GM19099 (cell line): ENCODE results near the gene WNT8B.

Experiments
- POLR2A ChIP-seq: IDR thresholded peaks from 3 replicates; pipeline ENCODE4 v1.6.1; 2011; ENCODE audit warnings: low read depth; ENCODE audit not compliant: insufficient read length; ENCODE audit errors: extremely low read depth

Gene WNT8B

DNA sequence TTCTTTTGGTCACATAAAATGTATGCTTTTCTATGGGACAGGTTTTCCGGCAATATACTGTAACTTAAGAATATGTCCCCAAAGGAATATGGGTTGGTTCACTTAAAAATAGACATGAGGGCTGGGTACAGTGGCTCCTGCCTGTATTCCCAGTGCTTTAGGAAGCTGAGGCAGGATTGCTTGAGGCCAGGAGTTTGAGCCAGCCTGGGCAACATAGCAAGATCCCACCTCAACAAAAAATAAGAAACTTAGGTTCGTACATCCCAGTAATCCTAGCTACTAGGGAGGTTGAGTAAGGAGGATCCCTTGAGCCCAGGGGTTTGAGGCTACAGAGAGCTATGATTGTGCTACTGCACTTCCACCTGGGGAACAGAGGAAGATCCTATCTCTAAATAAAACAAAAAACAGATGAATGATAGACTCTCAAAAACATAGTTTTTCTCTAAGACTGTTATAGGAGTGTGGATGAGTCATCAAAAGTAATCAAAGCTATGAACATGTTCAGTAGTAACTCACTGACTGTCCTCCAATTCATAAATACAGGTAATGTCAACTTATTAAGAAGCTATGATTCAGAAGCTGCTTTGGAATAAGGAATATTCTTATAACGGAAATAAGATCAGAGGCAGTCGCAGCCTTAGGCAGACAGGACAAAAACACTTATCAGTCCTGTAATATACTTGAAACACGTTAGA is 59.4 kb downstream of the WNT8B start:
- no peak for TF ChIP-seq POLR2A

DNA sequence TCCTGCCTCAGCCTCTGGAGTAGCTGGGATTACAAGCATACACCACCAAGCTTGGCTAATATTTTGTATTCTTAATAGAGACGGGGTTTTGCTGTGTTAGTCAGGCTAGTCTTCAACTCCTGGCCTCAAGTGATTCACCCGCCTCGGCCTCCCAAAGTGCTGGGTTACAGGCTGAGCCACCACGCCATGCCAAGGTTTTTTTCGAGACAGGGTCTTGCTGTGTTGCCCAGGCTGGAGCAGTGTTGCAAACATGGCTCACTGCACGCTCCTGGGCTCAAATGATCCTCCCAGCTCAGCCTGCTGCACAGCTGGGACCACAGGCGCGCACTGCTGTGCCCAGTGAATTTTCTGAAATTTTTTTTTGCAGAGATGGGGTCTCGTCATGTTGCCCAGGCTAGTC is 60.1 kb downstream of the WNT8B start:
- no peak for TF ChIP-seq POLR2A

DNA sequence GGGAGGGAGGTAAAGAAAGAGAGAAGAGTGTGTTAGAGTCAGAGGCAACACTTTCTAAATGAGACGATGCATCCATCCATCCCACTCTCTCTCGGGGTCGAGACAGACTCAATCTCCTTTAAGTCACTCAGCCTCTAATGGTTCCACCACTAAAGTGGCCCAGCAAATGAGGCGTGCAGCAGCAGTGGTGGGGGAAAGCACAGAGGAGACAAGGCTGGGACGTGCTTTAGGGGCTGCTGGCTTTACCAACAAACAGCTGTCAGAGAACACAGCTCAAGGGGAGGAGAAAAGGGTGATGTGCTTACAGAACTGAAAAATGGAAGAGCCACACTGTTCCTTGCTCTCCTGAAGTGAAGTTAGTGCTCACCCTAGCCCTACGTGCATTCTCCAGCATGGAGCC is 61.4 kb downstream of the WNT8B start:
- no peak for TF ChIP-seq POLR2A

DNA sequence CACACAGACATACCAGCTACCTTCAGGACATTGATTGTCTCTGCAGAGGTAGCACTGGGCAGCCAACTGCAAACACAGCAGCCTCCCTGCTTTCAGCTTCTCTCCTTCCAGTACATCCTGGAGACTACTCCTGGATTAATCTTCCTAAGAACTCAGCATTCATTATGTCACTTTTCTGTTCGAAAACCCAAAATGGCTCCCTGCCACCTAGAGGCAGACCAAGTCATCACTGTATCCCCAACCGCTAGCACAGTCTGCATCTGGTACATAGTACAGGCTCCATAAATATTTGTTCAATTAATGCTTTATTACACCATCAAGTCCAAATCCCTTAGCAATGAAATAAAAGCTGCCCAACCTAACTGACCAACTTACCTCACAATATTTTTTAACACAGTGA is 61.8 kb downstream of the WNT8B start:
- TF ChIP-seq POLR2A = no peak

DNA sequence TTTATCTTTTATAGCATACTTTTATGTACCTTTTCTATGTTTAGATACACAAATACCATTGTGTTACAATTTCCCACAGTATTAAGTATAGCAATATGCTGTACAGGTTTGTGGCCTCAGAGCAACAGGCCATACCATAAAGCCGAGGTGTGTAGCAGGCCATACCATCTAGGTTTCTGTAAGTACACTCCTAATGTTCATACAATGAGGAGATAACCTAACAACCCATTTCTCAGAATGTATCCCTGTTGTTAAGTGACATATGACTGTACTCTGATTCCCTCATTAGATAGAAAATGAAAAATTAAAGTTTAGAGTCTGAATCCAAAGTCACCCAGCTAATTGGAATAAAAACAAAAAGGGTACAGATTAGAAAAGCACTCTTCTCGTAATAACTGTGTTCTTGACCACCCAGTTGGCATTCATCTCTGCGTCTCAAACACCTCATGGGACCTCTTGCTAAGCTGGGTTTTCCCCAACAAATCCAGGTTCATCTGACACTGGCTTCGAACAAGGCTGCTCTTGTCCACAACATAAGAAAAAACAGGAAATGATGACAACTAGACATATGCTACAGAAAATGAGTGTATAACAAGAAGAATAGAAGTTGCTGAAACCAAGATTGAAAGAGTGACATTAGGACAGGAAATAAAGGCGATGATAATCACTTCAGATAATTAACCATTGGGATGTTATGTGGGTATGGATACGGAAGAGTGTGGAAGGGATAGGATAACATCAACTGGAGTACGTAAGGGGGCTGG is 65.5 kb downstream of the WNT8B start:
- TF ChIP-seq POLR2A = no peak

DNA sequence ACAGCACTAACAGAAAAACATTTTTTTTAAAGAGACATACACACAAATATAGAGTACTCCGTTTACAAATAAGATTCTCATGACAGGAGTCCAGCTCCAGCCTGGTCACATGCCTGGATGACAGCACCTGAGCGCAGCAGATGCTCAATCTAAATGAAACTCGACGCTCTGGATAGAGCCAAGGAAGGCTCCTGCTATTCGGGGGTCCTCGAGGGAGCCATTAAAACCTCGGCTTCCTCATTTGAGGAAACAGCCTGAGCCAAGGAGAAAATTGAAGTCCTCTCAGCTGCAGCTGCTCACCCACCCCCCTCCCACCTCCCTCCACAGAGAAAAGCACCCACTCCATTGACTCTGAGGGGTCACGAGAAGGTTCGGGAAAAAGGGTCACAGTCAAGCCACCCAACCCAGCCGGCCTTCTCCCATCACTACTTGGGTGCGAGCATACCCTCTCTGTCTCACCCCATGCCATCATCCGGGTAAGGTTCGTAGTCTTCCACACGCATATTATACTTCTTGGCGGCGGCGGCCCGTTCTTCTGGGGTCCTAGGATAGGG is 66.2 kb downstream of the WNT8B start:
- TF ChIP-seq POLR2A = no peak

DNA sequence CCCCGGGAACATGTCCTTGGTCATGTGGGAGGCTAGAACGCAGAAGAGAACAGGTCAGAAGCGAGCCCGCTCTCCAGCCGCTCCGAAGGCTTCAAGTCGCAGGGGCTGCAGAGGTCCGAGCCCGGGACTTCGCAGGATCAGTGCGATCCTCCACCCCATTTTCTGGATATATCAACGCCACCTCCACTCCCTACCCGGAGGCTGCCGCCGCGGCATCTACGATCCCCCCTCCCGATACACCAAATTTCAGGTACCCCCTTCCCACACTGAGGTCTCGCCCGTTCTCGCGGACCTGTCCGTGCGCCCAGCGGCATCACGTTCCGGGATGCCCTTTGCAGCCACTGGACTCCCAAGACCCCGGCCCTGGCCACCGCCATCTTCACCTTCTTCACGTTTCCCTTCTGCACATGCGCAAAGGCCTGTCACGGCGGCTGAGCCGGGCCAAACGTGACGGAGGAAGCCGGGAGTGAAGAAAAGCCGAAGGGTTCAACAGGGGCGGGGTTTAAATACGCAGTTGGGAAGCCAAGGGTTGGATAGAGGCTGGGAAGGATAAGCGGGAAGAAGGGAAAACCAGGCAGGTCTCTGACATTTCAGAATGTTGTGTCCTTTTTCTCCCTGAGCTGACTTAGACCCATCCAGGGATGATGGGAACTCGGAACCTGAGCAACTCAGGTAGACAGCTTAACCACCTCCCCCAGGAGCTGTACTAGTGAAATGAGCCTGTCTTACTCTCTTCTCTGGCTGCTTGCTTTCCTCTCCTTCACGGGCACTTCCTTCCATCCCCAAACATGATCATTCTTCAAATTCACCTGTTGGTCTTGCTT is 66.9 kb downstream of the WNT8B start, which contains the start of gene NDUFB8:
Gene NDUFB8, minus strand, starts transcription at position 397 of the 824 bp plus-strand sequence. Its CDS starts 20 bp downstream, at position 377.
- peak; percentile 83 for TF ChIP-seq POLR2A

DNA sequence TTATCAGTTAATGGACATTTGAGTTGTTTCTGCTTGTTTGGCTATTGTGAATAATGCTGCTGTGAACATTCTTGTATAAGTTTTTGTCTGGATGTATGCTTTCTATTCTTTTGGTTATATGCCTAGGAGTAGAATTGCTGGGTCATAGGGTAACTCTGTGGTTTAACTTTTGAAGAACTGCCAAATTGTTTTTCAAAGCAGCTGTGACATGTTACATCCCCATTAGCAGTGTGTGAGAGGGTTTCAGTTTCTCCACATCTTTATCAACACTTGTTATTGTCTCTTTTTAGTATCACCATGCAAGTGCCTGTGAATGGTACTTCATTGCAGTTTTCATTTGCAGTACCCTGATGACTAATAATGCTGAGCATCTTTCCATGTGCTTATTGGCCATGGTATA is 69.0 kb downstream of the WNT8B start:
- no peak for TF ChIP-seq POLR2A
